PC-9 (cell line): ENCODE results near the gene MXRA7.

Experiments
- CTCF ChIP-seq: fragments of 200-600 bp; sonication (generic); conservative IDR thresholded peaks from 2 replicates; pipeline ENCODE4 v1.6.1; 2017; ENCODE audit warnings: mixed run types, antibody characterized with exemption, mild to moderate bottlenecking, moderate library complexity
- EZH2 ChIP-seq: fragments of 200-600 bp; sonication (generic); IDR thresholded peaks from 2 replicates; pipeline ENCODE4 v1.8.0; 2017; ENCODE audit warnings: antibody characterized with exemption, low read depth

DNA sequence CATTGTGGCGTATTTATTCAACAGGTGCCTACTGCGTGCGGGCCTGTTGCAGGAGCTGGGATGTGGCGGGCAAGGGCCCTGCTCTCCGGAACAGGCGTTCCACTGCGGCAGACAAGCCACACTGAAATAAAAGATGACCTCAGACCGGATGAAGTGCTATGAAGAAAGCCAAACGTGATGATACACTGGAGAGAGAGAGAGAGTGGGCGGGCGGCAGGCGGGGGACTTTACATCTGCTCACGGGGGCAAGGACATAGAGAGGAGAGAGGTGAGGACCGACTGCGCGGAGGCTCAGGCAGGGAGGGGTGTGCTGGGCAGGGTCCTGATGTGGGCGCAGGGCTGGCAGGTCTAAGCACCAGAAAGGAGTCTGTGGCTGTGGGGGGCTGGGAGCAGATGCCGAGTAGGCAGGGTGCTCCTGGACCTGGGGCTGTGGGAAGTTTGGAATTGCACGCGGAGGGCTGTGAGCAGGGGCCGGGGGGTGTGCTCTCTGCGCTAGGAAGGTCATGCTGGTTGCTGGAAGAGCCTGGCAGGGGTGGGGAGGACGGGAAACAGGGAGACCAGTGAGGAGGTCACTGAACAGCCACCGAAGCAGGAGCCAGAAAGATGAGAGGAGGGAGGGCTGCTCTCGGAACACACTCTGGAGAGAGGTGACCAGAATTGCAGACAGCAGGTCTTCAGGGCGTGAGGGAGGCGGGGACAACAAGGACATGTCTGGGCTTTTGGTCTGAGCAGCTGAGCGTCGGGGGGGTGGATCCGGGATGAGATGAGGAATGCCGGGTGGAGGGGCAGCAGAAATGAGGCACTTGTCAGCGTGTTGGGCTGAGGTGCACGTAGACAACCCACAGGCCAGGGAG lies 9.9 kb downstream of the MXRA7 start:
- TF ChIP-seq CTCF (no peak), EZH2 (no peak)
